SK-N-SH treated with all-trans-retinoic acid at 6 μM for 48 hours (cell line): ENCODE results near the gene SCPEP1.

ENCODE experiments used
- ATAC-seq: fragments of 200-7000 bp; cut with Tn5 transposase; 3 replicates; pipeline ENCODE4 v1.9.1; 2020; ENCODE audit warnings: mild to moderate bottlenecking, moderate library complexity
- BACH2 ChIP-seq: fragments of 250-450 bp; sonication (Bioruptor Pico); IDR thresholded peaks from 2 replicates; pipeline ENCODE4 v1.9.0; 2021; ENCODE audit warnings: mild to moderate bottlenecking, borderline replicate concordance
- ESRRG ChIP-seq: fragments of 250-450 bp; sonication (Bioruptor Pico); IDR thresholded peaks from 2 replicates; pipeline ENCODE4 v1.6.1; 2021; ENCODE audit warnings: mild to moderate bottlenecking
- GLIS3 ChIP-seq: fragments of 250-450 bp; sonication (Bioruptor Pico); IDR thresholded peaks from 2 replicates; pipeline ENCODE4 v1.5.0; 2020; ENCODE audit warnings: mild to moderate bottlenecking, moderate library complexity
- ISL1 ChIP-seq: fragments of 250-450 bp; sonication (Bioruptor Pico); IDR thresholded peaks from 2 replicates; pipeline ENCODE4 v2.1.2; 2022; ENCODE audit warnings: mild to moderate bottlenecking, moderate library complexity
- OSR1 ChIP-seq: fragments of 250-450 bp; sonication (Bioruptor Pico); IDR thresholded peaks from 2 replicates; pipeline ENCODE4 v1.8.0; 2022; ENCODE audit warnings: moderate library complexity, mild to moderate bottlenecking, inconsistent platforms
- POU6F1 ChIP-seq: fragments of 250-450 bp; sonication (Bioruptor Pico); IDR thresholded peaks from 2 replicates; pipeline ENCODE4 v1.8.0; 2021; ENCODE audit warnings: low read depth, mild to moderate bottlenecking, moderate library complexity, borderline replicate concordance
- PPARA ChIP-seq: fragments of 250-450 bp; sonication (Bioruptor Pico); IDR thresholded peaks from 2 replicates; pipeline ENCODE4 v1.5.0; 2020; ENCODE audit warnings: mild to moderate bottlenecking, borderline replicate concordance
- RARB ChIP-seq: fragments of 250-450 bp; sonication (Bioruptor Pico); IDR thresholded peaks from 2 replicates; pipeline ENCODE4 v1.8.0; 2021; ENCODE audit warnings: mild to moderate bottlenecking, moderate library complexity
- TCF4 ChIP-seq: fragments of 250-450 bp; sonication (Bioruptor Pico); IDR thresholded peaks from 2 replicates; pipeline ENCODE4 v1.8.0; 2021; ENCODE audit warnings: mild to moderate bottlenecking, moderate library complexity, borderline replicate concordance
- TOX ChIP-seq: fragments of 250-450 bp; sonication (Bioruptor Pico); IDR thresholded peaks from 2 replicates; pipeline ENCODE4 v1.8.0; 2021; ENCODE audit warnings: mild to moderate bottlenecking, moderate library complexity, borderline replicate concordance
- ZFP30 ChIP-seq: fragments of 450-650 bp; formaldehyde crosslinking; IDR thresholded peaks from 2 replicates; pipeline ENCODE4 v1.5.0; 2022; ENCODE audit warnings: mild to moderate bottlenecking, moderate library complexity
- ZNF565 ChIP-seq: fragments of 450-650 bp; formaldehyde crosslinking; conservative IDR thresholded peaks from 2 replicates; pipeline ENCODE4 v1.5.0; 2020; ENCODE audit warnings: low read depth, mild to moderate bottlenecking, moderate library complexity
- ZNF70 ChIP-seq: fragments of 450-650 bp; formaldehyde crosslinking; IDR thresholded peaks from 2 replicates; pipeline ENCODE4 v1.5.0; 2020; ENCODE audit warnings: mild to moderate bottlenecking, moderate library complexity
- TF ChIP-seq, protein P1 (sequence below): fragments of 250-450 bp; sonication (Bioruptor Pico); IDR thresholded peaks from 2 replicates; pipeline ENCODE4 v1.5.0; 2020; ENCODE audit warnings: mild to moderate bottlenecking, moderate library complexity
- TF ChIP-seq, protein P2 (sequence below): fragments of 250-450 bp; sonication (Bioruptor Pico); IDR thresholded peaks from 2 replicates; pipeline ENCODE4 v1.5.1; 2021; ENCODE audit warnings: mild to moderate bottlenecking, moderate library complexity
- TF ChIP-seq, protein P3 (sequence below): fragments of 250-450 bp; sonication (Bioruptor Pico); IDR thresholded peaks from 2 replicates; pipeline ENCODE4 v1.5.1; 2020; ENCODE audit warnings: low read depth, mild to moderate bottlenecking, moderate library complexity
- TF ChIP-seq, protein P4 (sequence below): fragments of 250-450 bp; sonication (Bioruptor Pico); IDR thresholded peaks from 2 replicates; pipeline ENCODE4 v1.8.0; 2020; ENCODE audit warnings: mild to moderate bottlenecking, moderate library complexity, borderline replicate concordance

Gene SCPEP1

GRCh38 chr17:57033296-57033695 is 55.4 kb downstream of the SCPEP1 start (continued):
- TF ChIP-seq BACH2 (CRISPR knock-in tag): no peak
- no peak for TF ChIP-seq TCF4

DNA sequence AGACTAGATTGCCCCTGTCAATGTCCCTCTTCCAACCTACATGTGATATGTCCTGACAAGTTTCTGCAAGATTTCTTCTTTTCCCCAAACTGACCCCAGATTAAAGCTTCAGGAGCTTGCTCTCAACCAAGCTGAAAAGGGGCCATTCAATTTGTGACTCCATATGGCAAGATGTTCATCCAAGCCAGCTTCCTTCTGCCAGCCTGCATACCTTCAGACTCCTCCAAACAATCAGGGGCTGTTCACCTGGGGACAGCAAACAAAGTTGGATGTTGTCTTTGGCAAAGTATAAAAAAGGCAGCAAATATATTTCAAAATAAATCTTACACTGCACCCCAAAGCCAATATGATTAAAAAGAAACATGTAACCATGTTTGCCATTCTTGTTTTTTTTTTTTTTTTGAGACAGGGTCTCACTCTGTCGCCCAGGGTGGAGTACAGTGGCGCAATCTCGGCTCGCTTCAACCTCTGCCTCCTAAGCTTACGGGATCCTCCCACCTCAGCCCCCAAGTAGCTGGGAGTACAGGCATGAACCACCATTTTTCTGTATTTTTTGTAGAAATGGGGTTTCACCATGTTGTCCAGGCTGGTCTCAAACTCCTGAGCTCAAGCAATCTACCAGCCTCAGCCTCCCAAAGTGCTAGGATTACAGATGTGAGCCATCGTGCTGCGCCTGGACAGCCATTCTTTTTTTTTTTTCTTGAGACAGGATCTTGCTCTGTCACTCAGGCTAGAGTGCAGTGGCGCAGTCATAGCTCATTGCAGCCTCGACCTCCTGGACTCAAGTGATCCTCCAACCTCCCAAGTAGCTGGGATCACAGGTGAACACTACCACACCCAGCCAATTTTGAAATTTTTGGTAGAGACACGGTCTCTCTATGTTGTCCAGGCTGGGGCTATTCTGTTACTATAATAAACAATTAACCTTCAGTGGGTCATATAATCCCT is 57.1 kb downstream of the SCPEP1 start:
- no peak for ATAC-seq
- TF ChIP-seq PPARA (CRISPR knock-in tag) (no peak), POU6F1 (no peak)

DNA sequence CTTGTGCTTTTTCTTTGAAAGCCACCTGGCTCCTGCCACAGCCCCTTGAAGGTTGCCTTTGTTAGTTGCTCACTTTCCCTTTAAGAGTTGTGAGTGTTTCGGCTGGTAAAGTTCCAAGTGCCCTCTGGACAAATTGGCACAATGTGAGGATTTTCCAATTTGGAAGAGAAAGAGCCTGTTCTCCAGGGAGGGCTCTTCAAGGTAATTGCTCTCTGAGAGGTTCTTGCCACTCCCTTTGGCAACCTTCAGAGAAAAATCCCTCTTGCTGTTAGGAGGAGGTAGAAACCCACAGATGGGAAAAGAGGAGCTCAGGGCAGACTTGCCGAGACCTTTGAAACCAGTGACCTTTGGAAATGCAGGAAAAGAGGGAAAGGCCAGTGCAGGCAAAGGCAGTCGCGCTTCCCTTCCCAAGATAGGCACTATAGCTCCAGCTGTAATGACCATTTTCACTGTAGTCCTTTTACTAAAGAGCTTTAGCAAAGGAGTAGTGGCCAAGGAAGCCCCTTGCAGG is 58.1 kb downstream of the SCPEP1 start:
- no peak for ATAC-seq
- TF ChIP-seq, protein P1, sequence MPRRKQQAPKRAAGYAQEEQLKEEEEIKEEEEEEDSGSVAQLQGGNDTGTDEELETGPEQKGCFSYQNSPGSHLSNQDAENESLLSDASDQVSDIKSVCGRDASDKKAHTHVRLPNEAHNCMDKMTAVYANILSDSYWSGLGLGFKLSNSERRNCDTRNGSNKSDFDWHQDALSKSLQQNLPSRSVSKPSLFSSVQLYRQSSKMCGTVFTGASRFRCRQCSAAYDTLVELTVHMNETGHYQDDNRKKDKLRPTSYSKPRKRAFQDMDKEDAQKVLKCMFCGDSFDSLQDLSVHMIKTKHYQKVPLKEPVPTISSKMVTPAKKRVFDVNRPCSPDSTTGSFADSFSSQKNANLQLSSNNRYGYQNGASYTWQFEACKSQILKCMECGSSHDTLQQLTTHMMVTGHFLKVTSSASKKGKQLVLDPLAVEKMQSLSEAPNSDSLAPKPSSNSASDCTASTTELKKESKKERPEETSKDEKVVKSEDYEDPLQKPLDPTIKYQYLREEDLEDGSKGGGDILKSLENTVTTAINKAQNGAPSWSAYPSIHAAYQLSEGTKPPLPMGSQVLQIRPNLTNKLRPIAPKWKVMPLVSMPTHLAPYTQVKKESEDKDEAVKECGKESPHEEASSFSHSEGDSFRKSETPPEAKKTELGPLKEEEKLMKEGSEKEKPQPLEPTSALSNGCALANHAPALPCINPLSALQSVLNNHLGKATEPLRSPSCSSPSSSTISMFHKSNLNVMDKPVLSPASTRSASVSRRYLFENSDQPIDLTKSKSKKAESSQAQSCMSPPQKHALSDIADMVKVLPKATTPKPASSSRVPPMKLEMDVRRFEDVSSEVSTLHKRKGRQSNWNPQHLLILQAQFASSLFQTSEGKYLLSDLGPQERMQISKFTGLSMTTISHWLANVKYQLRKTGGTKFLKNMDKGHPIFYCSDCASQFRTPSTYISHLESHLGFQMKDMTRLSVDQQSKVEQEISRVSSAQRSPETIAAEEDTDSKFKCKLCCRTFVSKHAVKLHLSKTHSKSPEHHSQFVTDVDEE (CRISPR knock-in tag): no peak
- TF ChIP-seq TCF4: no peak
- no peak for TF ChIP-seq ESRRG (CRISPR knock-in tag)
- TF ChIP-seq, protein P2, sequence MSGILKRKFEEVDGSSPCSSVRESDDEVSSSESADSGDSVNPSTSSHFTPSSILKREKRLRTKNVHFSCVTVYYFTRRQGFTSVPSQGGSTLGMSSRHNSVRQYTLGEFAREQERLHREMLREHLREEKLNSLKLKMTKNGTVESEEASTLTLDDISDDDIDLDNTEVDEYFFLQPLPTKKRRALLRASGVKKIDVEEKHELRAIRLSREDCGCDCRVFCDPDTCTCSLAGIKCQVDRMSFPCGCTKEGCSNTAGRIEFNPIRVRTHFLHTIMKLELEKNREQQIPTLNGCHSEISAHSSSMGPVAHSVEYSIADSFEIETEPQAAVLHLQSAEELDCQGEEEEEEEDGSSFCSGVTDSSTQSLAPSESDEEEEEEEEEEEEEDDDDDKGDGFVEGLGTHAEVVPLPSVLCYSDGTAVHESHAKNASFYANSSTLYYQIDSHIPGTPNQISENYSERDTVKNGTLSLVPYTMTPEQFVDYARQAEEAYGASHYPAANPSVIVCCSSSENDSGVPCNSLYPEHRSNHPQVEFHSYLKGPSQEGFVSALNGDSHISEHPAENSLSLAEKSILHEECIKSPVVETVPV: no peak
- TF ChIP-seq ZNF70: no peak
- TF ChIP-seq ZFP30: no peak
- TF ChIP-seq ISL1 (CRISPR knock-in tag): no peak
- no peak for TF ChIP-seq TOX (CRISPR knock-in tag)
- TF ChIP-seq, protein P3, sequence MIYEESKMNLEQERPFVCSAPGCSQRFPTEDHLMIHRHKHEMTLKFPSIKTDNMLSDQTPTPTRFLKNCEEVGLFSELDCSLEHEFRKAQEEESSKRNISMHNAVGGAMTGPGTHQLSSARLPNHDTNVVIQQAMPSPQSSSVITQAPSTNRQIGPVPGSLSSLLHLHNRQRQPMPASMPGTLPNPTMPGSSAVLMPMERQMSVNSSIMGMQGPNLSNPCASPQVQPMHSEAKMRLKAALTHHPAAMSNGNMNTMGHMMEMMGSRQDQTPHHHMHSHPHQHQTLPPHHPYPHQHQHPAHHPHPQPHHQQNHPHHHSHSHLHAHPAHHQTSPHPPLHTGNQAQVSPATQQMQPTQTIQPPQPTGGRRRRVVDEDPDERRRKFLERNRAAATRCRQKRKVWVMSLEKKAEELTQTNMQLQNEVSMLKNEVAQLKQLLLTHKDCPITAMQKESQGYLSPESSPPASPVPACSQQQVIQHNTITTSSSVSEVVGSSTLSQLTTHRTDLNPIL (CRISPR knock-in tag): no peak

DNA sequence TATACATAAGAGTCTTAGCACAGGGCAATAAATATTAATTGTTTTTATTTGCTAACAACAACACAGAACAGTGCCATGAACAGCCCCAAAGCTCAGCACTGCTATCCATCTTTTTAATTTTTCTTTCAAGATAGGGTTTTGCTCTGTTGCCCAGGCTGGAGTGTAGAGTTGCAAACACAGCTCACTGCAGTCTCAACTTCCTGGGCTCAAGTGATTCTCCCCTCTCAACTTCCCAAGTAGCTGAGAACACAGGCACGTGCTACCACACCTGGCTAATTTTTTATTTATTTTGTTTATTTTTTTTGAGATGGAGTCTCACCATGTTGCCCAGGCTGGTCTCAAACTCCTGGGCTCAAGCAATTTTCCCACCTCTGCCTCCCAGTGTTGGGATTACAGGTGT is 59.5 kb downstream of the SCPEP1 start:
- no peak for ATAC-seq
- TF ChIP-seq ZNF70 (no peak), TCF4 (no peak), ZNF565 (CRISPR knock-in tag) (no peak), RARB (CRISPR knock-in tag) (no peak), GLIS3 (CRISPR knock-in tag) (no peak), BACH2 (CRISPR knock-in tag) (no peak), ESRRG (CRISPR knock-in tag) (no peak), ISL1 (CRISPR knock-in tag) (no peak), OSR1 (no peak)
- TF ChIP-seq, protein P3 (CRISPR knock-in tag): no peak
- TF ChIP-seq, protein P1 (CRISPR knock-in tag): no peak
- TF ChIP-seq, protein P2: no peak
- TF ChIP-seq, protein P4, sequence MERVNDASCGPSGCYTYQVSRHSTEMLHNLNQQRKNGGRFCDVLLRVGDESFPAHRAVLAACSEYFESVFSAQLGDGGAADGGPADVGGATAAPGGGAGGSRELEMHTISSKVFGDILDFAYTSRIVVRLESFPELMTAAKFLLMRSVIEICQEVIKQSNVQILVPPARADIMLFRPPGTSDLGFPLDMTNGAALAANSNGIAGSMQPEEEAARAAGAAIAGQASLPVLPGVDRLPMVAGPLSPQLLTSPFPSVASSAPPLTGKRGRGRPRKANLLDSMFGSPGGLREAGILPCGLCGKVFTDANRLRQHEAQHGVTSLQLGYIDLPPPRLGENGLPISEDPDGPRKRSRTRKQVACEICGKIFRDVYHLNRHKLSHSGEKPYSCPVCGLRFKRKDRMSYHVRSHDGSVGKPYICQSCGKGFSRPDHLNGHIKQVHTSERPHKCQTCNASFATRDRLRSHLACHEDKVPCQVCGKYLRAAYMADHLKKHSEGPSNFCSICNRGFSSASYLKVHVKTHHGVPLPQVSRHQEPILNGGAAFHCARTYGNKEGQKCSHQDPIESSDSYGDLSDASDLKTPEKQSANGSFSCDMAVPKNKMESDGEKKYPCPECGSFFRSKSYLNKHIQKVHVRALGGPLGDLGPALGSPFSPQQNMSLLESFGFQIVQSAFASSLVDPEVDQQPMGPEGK: no peak
